Measurements from ENCODE around the gene SH2D2A. TPM values are rescaled to one million over a fixed set of nuclear protein-coding genes. Genes with fewer than 3 reads are reported as not detected.

The SH2D2A gene
- total and polyA plus RNA-seq, 2 of the 4 experiments (the other 2 are of a cell fraction) = not detected

GRCh38 chr1:156844102-156844501, 27.5 kb upstream of the SH2D2A start:
- ChIA-PET POLR2A (ENCODE audit: unreplicated experiment) (no interaction called here), CTCF (no interaction called here)
- H3K9me3 ChIP-seq (ENCODE audit: control insufficient read depth, insufficient read depth, low read length) = no peaks in the 10 kb centered on the region; the same call in 1 of the 2 replicates
- H2BK20ac ChIP-seq (ENCODE audit: low read depth, low read length) = no peak overlapping the region
- H2AK9ac ChIP-seq (replicated peaks; ENCODE audit: low read depth, low read length, poor library complexity) = no peak overlapping the region
- H3K4me1 ChIP-seq (ENCODE audit: control insufficient read depth, insufficient read depth, low read length) = no peaks in the 10 kb centered on the region; the same call in 1 of the 2 replicates
- H4K91ac ChIP-seq (ENCODE audit: insufficient read depth, low read depth, low read length) = no peak overlapping the region
- H3K9me1 ChIP-seq (ENCODE audit: insufficient read depth, low read length) = no peaks in the 10 kb centered on the region
- H4K5ac ChIP-seq (ENCODE audit: low read depth, low read length) = no peak overlapping the region
- DNase-seq (no peak), ATAC-seq (ENCODE audit: low read depth) (no peak)
- no peak overlapping the region for H3K4me3 ChIP-seq (ENCODE audit: insufficient read depth, low read depth, low read length)
- in situ Hi-C loops (cut with MboI; ENCODE audit: low sequenced_read_pairs) (no loop called here), dilution Hi-C loops (cut with HindIII; ENCODE audit: low sequenced_read_pairs, unreplicated experiment) (no loop called here), intact Hi-C loops (cut with micrococcal nuclease) (no loop called here)
- no TSS peak for BruUV-seq (replicated peaks)
- TF ChIP-seq NFE2L2 (IDR thresholded peaks at IDR 0.05; ENCODE audit: low read depth, low read length) (no peak), ELK1 (IDR thresholded peaks at IDR 0.05; ENCODE audit: borderline replicate concordance, low read depth, low read length) (no peak), RCOR1 (IDR thresholded peaks at IDR 0.05; ENCODE audit: insufficient replicate concordance, low read length) (no peak), CEBPB (IDR thresholded peaks at IDR 0.05; ENCODE audit: low read depth, low read length) (no peak), POLR2A (IDR thresholded peaks at IDR 0.05; ENCODE audit: low read depth, low read length) (no peak), SMC3 (IDR thresholded peaks at IDR 0.05; ENCODE audit: low read depth, low read length) (no peak), FOS (IDR thresholded peaks at IDR 0.05; ENCODE audit: low read depth, low read length) (no peak), BHLHE40 (IDR thresholded peaks at IDR 0.05; ENCODE audit: low read depth, low read length) (no peak), CTCF (conservative IDR thresholded peaks at IDR 0.05; ENCODE audit: low read depth, low read length) (no peak), MXI1 (IDR thresholded peaks at IDR 0.05; ENCODE audit: borderline replicate concordance, low read depth, low read length) (no peak), MAZ (IDR thresholded peaks at IDR 0.05; ENCODE audit: borderline replicate concordance, low read depth, low read length) (no peak), RAD21 (IDR thresholded peaks at IDR 0.05; ENCODE audit: low read length) (no peak)
- TF ChIP-seq, protein P1, sequence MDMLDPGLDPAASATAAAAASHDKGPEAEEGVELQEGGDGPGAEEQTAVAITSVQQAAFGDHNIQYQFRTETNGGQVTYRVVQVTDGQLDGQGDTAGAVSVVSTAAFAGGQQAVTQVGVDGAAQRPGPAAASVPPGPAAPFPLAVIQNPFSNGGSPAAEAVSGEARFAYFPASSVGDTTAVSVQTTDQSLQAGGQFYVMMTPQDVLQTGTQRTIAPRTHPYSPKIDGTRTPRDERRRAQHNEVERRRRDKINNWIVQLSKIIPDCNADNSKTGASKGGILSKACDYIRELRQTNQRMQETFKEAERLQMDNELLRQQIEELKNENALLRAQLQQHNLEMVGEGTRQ (IDR thresholded peaks at IDR 0.05; ENCODE audit: low read depth, low read length) = no peak
- H3K9ac ChIP-seq (ENCODE audit: low read depth, low read length) = no peak overlapping the region
- H2BK15ac ChIP-seq (ENCODE audit: low read depth, low read length) = no peak overlapping the region
- H2AK5ac ChIP-seq (ENCODE audit: low read depth, low read length) = no peak overlapping the region
- no peak overlapping the region for H4K8ac ChIP-seq (ENCODE audit: low read depth in 2 of 2, low read length in 2 of 2)
- peaks cover 92% of the 10 kb centered on the region for H3K27me3 ChIP-seq (ENCODE audit: control insufficient read depth, insufficient read depth, low read length)
- H2AFZ ChIP-seq (replicated peaks; ENCODE audit: low read length, poor library complexity) = no peak overlapping the region
- no peak overlapping the region for H3K4ac ChIP-seq (ENCODE audit: low read depth, low read length)
- no peak overlapping the region for H2BK120ac ChIP-seq (ENCODE audit: low read depth, low read length)
- H3K18ac ChIP-seq (ENCODE audit: low read depth, low read length) = no peak overlapping the region
- H2BK5ac ChIP-seq (ENCODE audit: low read depth, low read length, poor library complexity, severe bottlenecking) = no peak overlapping the region
- no peak overlapping the region for H3K23ac ChIP-seq (ENCODE audit: low read depth, low read length)
- H3K56ac ChIP-seq (ENCODE audit: extremely low read depth, insufficient read depth, low read length) = no peak overlapping the region
- no peak overlapping the region for H3K27ac ChIP-seq (ENCODE audit: insufficient read depth, low read length)
- H3K14ac ChIP-seq (replicated peaks; ENCODE audit: low read depth, low read length) = no peak overlapping the region
- H3K4me2 ChIP-seq (ENCODE audit: low read depth, low read length) = no peak overlapping the region
- no peaks in the 10 kb centered on the region; the same call in none of the 2 replicates for H4K20me1 ChIP-seq (ENCODE audit: insufficient read depth, low read length)
- WGBS, 2 experiments (ENCODE audit: extremely low coverage in 2 of 2, insufficient read length in 1 of 2) = 40% methylated on average over 1 of the region's 6 CpGs; no CpG with 5 or more reads in 1 of the 2 experiments
- no peaks in the 10 kb centered on the region for H3K36me3 ChIP-seq (ENCODE audit: control insufficient read depth, insufficient read depth, low read length)
- H3K79me1 ChIP-seq (ENCODE audit: low read depth in 1 of 2, low read length in 2 of 2) = no peaks in the 10 kb centered on the region
